SU-DHL-6 (cell line): ENCODE data around the gene GPX5.

Experiments used
- H2AFZ ChIP-seq: fragments of 200-600 bp; sonication (generic); 2 replicates; pipeline ENCODE4 v1.6.1; 2014; ENCODE audit warnings: low read depth, mild to moderate bottlenecking, moderate library complexity, mixed read lengths, antibody characterized with exemption, low read length; ENCODE audit not compliant: severe bottlenecking
- H3F3A ChIP-seq: fragments of 200-600 bp; shearing (Covaris generic); 2 replicates; pipeline ENCODE4 v1.6.0; 2016; ENCODE audit warnings: antibody characterized with exemption, mild to moderate bottlenecking; ENCODE audit not compliant: insufficient read depth
- H3K27ac ChIP-seq: fragments of 200-600 bp; sonication (generic); 2 replicates; pipeline ENCODE4 v1.5.1; 2016; ENCODE audit warnings: low read depth, mild to moderate bottlenecking, low read length, moderate library complexity, mixed read lengths
- H3K27me3 ChIP-seq: fragments of 200-600 bp; sonication (generic), shearing (Covaris generic); 2 replicates; pipeline ENCODE4 v1.6.0; 2014; ENCODE audit warnings: mild to moderate bottlenecking, low read length
- H3K36me3 ChIP-seq: fragments of 200-600 bp; sonication (generic); 2 replicates; pipeline ENCODE4 v1.6.1; 2014; ENCODE audit warnings: mild to moderate bottlenecking, low read length, mixed read lengths
- H3K4me2 ChIP-seq: fragments of 300-600, 200-600 bp; shearing (Covaris generic), sonication (generic); 2 replicates; pipeline ENCODE4 v1.6.0; 2014; ENCODE audit warnings: low read length, low read depth, mild to moderate bottlenecking; ENCODE audit not compliant: poor library complexity, severe bottlenecking
- H3K4me3 ChIP-seq: fragments of 200-600 bp; sonication (generic); 2 replicates; pipeline ENCODE4 v1.5.1; 2014; ENCODE audit warnings: antibody characterized with exemption, low read length, mild to moderate bottlenecking, mixed read lengths; ENCODE audit not compliant: insufficient read depth, poor library complexity, severe bottlenecking
- H3K79me2 ChIP-seq: fragments of 200-600 bp; sonication (generic); 2 replicates; pipeline ENCODE4 v1.6.1; 2014; ENCODE audit warnings: mild to moderate bottlenecking, low read length, moderate library complexity; ENCODE audit not compliant: insufficient read depth
- H3K9ac ChIP-seq: fragments of 200-600 bp; sonication (generic); 2 replicates; pipeline ENCODE4 v1.7.0; 2014; ENCODE audit warnings: mild to moderate bottlenecking, low read length
- H3K9me2 ChIP-seq: fragments of 200-600 bp; sonication (generic); replicated peaks from 2 replicates; pipeline ENCODE4 v1.6.1; 2014; ENCODE audit warnings: low read length; ENCODE audit not compliant: insufficient read depth
- H3K9me3 ChIP-seq: fragments of 200-600 bp; sonication (generic); 2 replicates; pipeline ENCODE4 v1.6.1; 2014; ENCODE audit warnings: low read length, mixed read lengths; ENCODE audit not compliant: insufficient read depth
- H4K20me1 ChIP-seq: fragments of 200-600 bp; sonication (generic); 2 replicates; pipeline ENCODE4 v1.6.1; 2014; ENCODE audit warnings: low read depth, mild to moderate bottlenecking, antibody characterized with exemption, low read length, moderate library complexity, mixed read lengths
- EZH2phosphoT487 ChIP-seq: fragments of 200-600 bp; sonication (generic), shearing (Covaris generic); conservative IDR thresholded peaks from 2 replicates; pipeline ENCODE4 v1.6.1; 2018; ENCODE audit warnings: mild to moderate bottlenecking, antibody characterized with exemption, low read length, moderate library complexity, mixed read lengths
- TF ChIP-seq, protein P1 (sequence below): fragments of 200-600 bp; sonication (generic); IDR thresholded peaks from one replicate; pipeline ENCODE4 v1.5.1; 2017; ENCODE audit warnings: antibody characterized with exemption, mild to moderate bottlenecking, low read length, moderate library complexity; ENCODE audit not compliant: insufficient read depth, poor library complexity, severe bottlenecking

GPX5 gene

DNA sequence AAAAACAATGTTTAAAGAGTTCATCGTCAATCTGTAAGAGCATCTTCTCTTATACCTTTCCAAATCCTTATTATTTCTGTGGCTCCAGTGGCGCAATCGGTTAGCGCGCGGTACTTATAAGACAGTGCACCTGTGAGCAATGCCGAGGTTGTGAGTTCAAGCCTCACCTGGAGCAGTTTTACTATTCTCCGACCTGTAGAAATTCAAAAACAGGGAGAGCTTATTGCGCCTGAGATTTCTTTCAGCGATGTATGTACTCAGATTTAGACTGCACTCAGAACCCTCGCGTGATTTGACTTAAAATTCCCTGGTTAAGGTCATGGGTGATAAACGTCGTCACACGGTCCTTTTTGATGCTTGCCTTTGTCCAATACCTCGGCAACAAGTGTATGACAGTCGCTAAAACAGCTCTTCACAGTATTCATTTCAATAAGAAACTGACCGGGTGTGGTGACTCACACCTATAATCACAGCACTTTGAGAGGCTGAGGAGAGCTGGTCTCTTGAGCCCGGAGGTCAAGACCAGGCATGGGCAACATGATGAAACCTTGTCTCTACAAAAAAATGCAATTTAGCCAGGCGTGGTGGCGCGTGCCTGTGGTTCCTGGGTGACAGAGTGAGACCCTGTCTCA, 11.9 kb downstream of the GPX5 start:
- no peak overlapping the region for H3K27ac ChIP-seq
- H2AFZ ChIP-seq: no peak overlapping the region
- H3F3A ChIP-seq: no peaks in the 10 kb centered on the region
- H3K79me2 ChIP-seq: no peaks in the 10 kb centered on the region
- TF ChIP-seq, protein P1, sequence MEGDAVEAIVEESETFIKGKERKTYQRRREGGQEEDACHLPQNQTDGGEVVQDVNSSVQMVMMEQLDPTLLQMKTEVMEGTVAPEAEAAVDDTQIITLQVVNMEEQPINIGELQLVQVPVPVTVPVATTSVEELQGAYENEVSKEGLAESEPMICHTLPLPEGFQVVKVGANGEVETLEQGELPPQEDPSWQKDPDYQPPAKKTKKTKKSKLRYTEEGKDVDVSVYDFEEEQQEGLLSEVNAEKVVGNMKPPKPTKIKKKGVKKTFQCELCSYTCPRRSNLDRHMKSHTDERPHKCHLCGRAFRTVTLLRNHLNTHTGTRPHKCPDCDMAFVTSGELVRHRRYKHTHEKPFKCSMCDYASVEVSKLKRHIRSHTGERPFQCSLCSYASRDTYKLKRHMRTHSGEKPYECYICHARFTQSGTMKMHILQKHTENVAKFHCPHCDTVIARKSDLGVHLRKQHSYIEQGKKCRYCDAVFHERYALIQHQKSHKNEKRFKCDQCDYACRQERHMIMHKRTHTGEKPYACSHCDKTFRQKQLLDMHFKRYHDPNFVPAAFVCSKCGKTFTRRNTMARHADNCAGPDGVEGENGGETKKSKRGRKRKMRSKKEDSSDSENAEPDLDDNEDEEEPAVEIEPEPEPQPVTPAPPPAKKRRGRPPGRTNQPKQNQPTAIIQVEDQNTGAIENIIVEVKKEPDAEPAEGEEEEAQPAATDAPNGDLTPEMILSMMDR: no peak
- no peak for TF ChIP-seq EZH2phosphoT487
- no peaks in the 10 kb centered on the region for H3K9me2 ChIP-seq
- H3K9me3 ChIP-seq: no peaks in the 10 kb centered on the region
- no peaks in the 10 kb centered on the region for H3K36me3 ChIP-seq
- no peak overlapping the region for H3K9ac ChIP-seq
- H3K27me3 ChIP-seq: no peaks in the 10 kb centered on the region
- H4K20me1 ChIP-seq: no peaks in the 10 kb centered on the region
- H3K4me3 ChIP-seq: no peak overlapping the region
- no peak overlapping the region for H3K4me2 ChIP-seq

DNA sequence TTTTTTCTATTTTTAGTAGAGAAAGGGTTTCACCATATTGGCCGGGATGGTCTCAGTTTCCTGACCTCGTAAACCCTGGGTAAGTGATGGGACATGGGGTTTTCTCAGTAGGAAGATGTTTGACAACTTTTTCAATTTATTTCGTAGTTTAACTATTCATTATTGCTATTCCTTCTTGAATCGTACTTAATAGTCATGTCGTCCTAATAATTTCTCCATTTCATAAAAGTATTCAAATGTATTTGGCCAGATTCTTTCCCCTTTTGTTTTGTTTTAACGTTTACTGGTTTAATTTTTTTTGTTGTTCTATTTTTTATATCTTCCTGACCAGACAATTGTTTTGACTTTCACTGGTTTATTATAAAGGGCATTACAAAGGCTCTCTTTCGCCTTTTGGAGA, 16.3 kb downstream of the GPX5 start:
- Histone ChIP-seq H3K4me3 (no peak overlapping the region), H3K9ac (no peak overlapping the region), H3K27me3 (no peaks in the 10 kb centered on the region), H3K27ac (no peak overlapping the region), H3K9me2 (no peaks in the 10 kb centered on the region), H2AFZ (no peak overlapping the region), H3K36me3 (no peaks in the 10 kb centered on the region), H4K20me1 (no peaks in the 10 kb centered on the region; the same call in 1 of the 2 replicates), H3K4me2 (no peak overlapping the region), H3F3A (no peaks in the 10 kb centered on the region), H3K79me2 (no peaks in the 10 kb centered on the region), H3K9me3 (no peaks in the 10 kb centered on the region)
- TF ChIP-seq, protein P1: no peak
- no peak for TF ChIP-seq EZH2phosphoT487

DNA sequence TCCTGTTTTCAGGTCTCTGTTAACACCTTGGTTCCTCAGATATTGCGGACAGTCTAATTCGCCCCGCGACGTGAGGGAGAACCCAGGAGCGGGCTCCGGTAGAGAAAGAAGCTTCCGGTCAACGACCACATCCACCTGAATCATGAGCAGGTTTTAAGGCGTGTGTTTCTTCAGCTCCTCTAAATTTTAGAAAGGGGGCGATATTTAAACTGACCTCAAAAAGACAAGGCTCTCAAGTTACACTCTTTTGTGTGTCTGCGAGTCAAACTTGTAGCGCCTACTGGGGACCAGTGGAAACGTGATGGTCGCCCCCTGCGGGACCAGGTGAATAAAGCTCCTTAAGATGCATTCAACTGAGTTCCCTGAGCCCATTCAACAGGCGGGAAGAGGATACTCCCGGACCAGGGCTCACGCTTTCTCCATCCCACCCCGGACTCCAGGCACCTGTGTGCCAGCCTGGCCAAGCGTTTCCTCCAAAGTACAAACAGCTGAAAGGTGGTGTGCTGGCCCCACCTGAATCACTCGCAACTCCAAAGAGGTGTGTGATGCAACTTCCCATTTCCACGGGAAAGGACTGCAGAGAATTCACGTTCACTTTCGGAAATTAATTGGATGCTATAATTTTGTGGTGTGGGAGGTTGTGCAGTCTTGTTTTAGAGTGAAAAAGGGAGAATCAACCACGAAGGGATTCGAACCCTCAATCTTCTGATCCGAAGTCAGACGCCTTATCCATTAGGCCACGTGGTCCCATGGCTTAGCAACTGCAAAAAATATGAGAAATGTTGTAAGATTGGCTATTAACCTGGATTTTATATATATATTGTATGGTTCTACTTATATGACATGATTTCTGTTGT, 17.0 kb downstream of the GPX5 start:
- H3K9me2 ChIP-seq: no peaks in the 10 kb centered on the region
- H3F3A ChIP-seq: no peaks in the 10 kb centered on the region
- no peaks in the 10 kb centered on the region; the same call in 1 of the 2 replicates for H4K20me1 ChIP-seq
- H3K4me2 ChIP-seq: no peak overlapping the region
- no peaks in the 10 kb centered on the region for H3K36me3 ChIP-seq
- no peak overlapping the region for H3K4me3 ChIP-seq
- no peaks in the 10 kb centered on the region for H3K79me2 ChIP-seq
- H3K9me3 ChIP-seq: no peaks in the 10 kb centered on the region
- H3K27ac ChIP-seq: no peak overlapping the region
- no peaks in the 10 kb centered on the region for H3K27me3 ChIP-seq
- no peak overlapping the region for H2AFZ ChIP-seq
- TF ChIP-seq EZH2phosphoT487: no peak
- TF ChIP-seq, protein P1: no peak
- H3K9ac ChIP-seq: no peak overlapping the region
